UCSD-AML1 (cell line): ENCODE data around the gene AP1G2.

Experiments used
- DNase-seq: peaks from one replicate; lab custom pipeline; 2025; ENCODE audit not compliant: unreplicated experiment; lab: John Stamatoyannopoulos, UW

Gene AP1G2

GRCh38 chr14:23521785-23522640 lies 45.6 kb downstream of the AP1G2 start:
- DNase-seq = no peak

- no peak for DNase-seq
Measured at GRCh38 chr14:23520899-23521533, 46.6 kb downstream of the AP1G2 start.

GRCh38 chr14:23518709-23519108 lies 48.9 kb downstream of the AP1G2 start:
- no peak for DNase-seq

- no peak for DNase-seq
Measured at GRCh38 chr14:23517650-23518326, 49.8 kb downstream of the AP1G2 start.

GRCh38 chr14:23514644-23514957 lies 53.0 kb downstream of the AP1G2 start:
- DNase-seq = no peak

- no peak for DNase-seq
Measured at GRCh38 chr14:23513818-23514643, 53.6 kb downstream of the AP1G2 start.

- DNase-seq = no peak
Measured at GRCh38 chr14:23513005-23513817, 54.4 kb downstream of the AP1G2 start.

- peak; percentile 32 for DNase-seq
Measured at GRCh38 chr14:23512156-23512555, 55.4 kb downstream of the AP1G2 start.
